ENCODE data around the gene SLC26A11.

SLC26A11 gene

DNA sequence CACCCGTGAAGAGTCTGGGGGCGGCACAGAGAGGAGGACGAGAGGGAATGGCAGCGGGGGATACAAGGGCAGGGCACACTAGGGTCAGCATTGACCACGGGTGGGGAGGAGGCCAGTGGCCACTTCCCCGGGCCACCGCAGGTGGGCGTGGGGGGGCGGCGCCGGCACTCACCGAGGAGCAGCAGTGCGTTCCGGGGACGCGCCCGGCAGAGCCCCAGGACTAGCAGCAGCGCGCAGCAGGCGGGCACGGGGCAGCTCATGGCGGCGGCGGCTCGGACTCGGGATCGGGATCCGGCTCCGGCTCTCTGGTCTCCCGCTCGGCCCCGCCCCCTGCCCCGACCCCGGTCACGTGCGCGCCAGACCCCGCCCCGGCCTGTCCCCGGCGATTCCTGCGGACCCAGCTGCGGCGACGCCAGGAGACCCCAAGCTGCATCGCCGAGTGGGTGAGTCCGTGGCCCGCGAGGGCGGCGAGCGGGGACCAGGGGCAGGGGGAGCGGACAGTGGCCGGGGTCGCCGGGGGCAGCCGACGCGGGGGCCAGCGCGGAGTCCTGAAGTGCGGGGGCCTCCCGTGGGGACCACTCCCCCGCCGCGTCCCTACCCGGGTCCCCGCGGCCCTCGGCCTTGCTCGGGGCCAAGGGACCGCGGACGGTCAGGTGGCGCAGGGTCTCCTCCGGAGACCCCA is at the start of gene SLC26A11, which contains the start of gene SGSH:
Gene SLC26A11 (plus strand): TSS at position 374 of the 682 bp plus-strand sequence. CDS start 1,134 bp downstream, outside the sequence.
Gene SGSH (minus strand): TSS at position 280 of the 682 bp plus-strand sequence. CDS start 20 bp downstream, at position 260.
- peak; percentile 54 to 66 for DNase-seq

DNA sequence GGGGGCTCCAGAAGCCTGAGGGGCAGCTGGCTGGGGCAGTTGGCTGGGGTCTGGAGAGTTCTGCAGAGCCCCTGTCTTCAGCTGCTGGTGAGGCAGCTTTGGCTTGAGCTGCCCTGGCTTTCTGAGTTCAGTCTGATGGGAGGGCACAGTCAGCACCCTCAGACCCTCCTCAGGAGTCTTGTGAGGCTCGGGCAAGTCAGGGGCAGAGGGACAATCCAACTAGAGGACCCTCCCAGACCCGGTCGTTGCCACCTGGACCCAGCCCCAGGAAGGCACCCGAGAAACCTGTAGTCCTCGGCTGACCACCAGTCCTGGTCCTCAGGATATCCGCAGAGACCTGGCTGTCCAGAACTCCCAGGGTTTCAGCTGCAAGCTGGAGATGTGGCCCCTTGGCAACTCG is 48.5 kb upstream of the SLC26A11 start:
- DNase-seq: no peak

DNA sequence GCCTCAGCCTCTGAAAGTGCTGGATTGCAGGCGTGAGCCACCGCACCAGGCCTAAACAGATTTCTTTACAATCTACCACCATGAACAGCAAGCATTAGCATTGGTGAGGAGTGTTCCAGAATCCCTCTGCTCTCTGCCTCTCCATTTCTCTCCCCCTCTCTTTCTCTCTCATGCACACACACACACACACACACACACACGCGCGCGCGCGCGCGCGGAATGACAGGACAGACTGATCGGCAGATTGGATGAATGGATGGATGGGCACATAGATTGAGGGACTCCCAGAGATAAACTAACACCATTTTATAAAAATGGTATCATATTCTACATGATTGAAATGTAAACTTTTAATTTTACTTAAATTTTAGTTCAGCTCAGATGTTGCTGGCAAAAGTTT is 47.1 kb upstream of the SLC26A11 start:
- DNase-seq: no peak

DNA sequence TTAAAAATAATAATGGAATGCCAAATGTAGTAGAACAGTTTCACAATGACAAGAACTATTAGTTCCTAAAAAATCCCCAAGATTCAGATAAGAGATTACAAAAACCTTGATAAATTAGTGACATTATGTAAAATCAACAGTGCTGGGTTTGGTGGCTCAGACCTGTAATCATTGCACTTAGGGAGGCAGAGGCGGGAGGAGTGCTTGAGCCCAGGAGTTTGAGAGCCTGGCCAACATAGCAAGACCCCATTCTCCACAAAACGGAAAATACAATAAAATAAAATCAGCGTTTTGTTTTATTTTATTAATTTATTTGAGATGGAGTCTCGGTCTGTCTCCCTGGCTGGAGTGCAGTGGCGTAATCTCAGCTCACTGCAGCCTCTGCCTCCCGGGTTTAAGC is 46.3 kb upstream of the SLC26A11 start:
- DNase-seq: no peak

DNA sequence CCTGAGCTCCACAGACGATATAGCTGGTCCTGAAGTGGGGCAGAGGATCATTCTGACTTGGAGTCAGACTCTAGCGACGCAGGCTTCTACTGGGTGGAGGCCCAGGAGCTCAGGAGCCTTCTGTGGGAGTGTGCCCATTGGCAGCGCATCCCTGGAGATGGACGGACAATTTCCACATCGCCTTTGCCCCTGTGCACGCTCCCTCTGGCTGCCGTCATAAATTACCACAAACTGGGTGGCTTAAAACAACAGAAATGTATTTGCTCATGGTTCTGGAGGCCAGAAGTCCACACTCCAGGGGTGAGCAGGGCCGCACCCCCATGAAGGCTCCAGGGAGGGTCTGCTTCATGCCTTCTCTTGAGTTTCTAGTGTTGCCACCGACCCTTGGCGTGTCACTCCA is 43.5 kb upstream of the SLC26A11 start:
- DNase-seq: no peak

GRCh38 chr17:80177986-80178595 is 42.1 kb upstream of the SLC26A11 start:
- DNase-seq: no peak

DNA sequence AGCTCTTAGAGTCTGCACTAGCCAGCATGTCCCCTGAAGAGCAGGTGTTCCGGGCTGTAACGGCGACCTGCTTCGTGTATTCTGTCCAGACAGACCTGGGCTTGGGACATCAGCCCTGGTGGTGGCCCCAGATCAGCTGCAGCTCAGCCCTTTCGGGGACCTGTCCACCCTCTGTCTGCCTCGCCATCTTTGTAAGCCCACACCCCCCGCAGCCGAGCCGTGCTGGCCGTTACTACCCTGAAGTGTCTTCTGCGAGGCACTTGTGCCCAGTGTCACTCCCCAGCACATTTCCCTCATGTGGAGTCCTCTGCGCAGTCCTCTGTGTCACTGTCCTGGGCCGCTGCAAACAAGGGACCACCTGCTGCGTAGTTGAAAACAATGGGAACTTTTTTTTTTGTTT is 40.0 kb upstream of the SLC26A11 start:
- DNase-seq: no peak

DNA sequence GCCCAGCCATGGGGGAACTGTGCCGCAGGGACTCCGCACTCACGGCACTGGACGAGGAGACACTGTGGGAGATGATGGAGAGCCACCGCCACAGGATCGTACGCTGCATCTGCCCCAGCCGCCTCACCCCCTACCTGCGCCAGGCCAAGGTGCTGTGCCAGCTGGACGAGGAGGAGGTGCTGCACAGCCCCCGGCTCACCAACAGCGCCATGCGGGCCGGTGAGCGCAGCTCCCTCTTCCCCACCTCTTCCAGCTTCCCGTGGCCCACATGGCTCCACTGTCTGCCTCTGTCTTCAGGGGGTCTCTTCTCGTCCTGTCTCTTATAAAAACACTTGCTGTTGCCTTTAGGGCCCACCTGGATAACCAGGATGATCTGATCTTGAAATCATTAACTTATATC is 38.8 kb upstream of the SLC26A11 start:
- no peak for DNase-seq

DNA sequence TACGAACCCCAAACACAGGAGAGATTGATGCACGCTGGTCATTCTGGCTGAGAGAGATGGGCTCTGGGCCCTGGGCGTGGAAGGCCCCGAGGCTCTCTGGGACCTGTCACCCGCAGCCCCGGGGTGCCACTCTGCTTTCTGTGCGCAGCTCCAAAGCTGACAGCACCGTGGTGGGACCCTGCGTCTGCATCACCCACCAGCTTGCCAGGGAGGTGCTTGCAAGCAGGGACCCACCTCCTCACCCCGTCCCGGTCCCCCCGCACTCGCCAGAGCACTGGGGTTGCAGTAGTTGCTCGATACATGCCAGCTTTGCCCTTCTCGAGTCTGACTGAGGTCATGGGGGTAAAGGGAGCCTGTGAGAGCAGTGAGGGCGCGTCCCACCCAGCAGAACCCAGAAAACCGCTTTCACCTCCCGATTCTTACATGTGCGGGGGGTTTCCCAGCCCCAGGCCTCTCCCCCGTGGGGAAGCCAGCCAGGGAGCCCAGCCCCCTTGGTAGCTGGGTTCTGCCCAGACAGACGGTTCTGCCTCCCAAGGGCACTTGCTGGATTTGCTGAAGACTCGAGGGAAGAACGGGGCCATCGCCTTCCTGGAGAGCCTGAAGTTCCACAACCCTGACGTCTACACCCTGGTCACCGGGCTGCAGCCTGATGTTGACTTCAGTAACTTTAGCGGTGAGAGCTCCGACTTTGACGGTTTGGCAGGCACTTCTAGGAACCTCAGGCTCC is 37.9 kb upstream of the SLC26A11 start:
- no peak for DNase-seq

GRCh38 chr17:80182845-80183223 is 37.4 kb upstream of the SLC26A11 start:
- no peak for DNase-seq

GRCh38 chr17:80183581-80184422 is 36.4 kb upstream of the SLC26A11 start:
- no peak for DNase-seq

DNA sequence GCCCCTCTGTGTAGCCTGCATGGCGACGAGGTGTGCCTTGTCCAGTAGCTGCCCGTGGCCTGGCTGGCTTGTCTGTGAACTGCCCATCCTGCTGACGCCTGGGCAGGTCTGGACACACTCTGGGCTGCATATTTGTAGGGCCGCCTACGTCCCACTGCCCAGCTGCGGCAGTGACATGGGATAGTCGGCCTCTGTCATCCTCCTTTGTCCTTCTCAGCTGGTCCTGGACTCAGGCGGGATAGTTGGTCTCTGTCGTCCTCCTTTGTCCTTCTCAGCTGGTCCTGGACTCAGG is 35.9 kb upstream of the SLC26A11 start:
- no peak for DNase-seq

DNA sequence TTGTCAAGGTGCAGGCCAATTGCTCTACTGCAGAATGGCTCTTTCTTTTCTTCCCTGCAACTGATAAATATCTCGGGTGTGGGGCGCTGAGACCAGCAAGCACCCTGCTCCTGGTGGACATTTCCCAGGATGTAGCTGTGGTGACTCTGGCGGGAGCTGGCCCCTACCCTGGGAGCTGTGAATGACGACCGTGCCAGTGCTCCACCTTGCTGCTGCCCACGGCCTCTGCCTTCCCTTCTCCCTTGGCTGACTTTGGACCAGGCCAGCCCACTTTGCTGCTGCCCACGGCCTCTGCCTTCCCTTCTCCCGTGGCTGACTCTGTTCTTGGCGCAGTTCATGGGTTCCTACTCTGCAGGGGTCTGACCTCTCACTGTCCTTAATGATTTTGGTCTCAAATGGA is 34.3 kb upstream of the SLC26A11 start:
- DNase-seq: no peak

- no peak for DNase-seq
Observed at GRCh38 chr17:80187090-80187489, 33.1 kb upstream of the SLC26A11 start.

- no peak for DNase-seq
Observed at GRCh38 chr17:80187515-80187941, 32.7 kb upstream of the SLC26A11 start.

DNA sequence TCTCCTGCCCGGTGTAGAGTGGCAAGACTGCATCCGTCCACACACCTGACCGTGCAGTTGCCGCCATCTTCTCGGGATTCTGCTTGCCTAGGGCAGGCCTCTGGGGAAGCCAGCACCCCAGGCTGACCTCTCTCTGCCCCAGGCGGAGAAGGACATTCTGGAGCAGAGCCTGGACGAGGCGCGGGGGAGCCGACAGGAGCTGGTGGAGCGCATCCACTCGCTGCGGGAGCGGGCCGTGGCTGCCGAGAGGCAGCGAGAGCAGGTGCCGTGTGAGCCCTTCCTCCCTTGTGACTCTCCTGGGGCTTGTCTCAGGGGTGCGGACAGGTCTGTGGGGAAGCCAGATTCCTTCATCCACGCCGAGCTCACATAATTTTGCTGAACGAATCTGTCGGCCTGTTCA is 30.6 kb upstream of the SLC26A11 start:
- no peak for DNase-seq

GRCh38 chr17:80190716-80191115 is 29.5 kb upstream of the SLC26A11 start:
- DNase-seq: no peak

DNA sequence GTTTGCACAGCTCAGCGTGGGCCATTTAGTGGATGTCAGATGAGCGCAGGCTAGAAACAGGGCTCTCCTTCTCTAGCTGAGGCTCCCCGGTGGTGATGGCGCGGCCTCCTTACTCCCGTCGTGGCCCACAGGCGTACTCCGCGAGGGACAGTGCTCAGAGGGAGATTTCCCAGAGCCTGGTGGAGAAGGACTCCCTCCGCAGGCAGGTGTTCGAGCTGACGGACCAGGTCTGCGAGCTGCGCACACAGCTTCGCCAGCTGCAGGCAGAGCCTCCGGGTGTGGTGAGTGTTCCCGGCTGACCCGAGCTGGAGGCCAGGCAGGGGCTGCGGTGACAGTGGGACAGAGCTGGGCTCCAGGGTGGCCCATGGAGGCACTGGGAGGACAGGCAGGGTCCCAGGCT is 29.0 kb upstream of the SLC26A11 start:
- no peak for DNase-seq

- no peak for DNase-seq
Observed at GRCh38 chr17:80191865-80192661, 28.2 kb upstream of the SLC26A11 start.

- no peak for DNase-seq
Observed at GRCh38 chr17:80195141-80195540, 25.1 kb upstream of the SLC26A11 start.

DNA sequence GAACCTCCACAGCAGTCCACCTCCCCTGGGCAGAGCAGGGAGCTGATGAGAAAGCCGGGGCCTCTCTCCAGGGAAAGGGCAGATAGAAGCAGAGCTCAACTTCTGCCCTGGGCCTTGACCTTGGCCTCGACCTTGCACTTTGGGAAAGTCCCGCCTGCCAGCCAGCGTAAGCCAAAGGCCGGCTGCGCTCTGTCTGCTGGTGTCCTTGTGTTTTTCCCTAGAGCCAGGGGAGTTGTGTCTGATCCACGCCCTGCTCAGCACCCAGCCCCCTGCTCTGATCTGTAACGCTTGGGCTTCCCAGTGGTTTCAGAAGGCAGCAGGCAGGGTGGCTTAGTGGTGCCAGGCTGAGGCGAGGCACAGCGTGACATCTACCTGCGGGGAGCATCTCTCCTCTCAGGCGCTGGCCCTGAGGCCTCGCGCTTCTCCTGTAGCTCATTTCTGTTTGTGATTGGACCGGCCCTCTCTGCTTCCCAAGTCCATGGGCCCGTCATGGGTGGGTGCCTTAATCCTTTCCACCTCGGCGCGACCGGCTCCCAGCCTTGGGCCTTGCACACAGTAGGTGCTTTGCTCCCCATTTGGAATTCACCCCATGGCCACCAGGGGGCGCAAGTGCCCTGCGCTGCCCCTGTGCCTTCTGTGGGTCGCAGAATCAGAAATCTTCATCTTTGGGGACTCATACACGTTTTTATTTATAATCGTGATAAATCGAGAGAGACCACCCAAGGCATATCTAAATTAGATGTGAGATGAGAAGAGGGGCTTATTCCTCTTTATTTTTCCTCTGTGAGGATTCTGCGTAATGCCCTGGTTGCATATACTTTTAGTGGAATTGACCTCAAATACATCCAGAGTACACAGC is 24.3 kb upstream of the SLC26A11 start:
- peak; percentile 40 to 74 for DNase-seq
